WI38 (cell line): Measurements from ENCODE around the gene SKAP1.
"Not testable (repeated sequence)": the region's sequence is repeated elsewhere in the genome, so short reads cannot be mapped to it uniquely, and the experiment has no call there.

Experiments
- H3K4me3 ChIP-seq: 2 replicates; pipeline ENCODE4 v1.5.1; 2011; ENCODE audit warnings: low read depth, mild to moderate bottlenecking, control low read depth, low read length
- TF ChIP-seq, protein P1 (sequence below): IDR thresholded peaks from 2 replicates; pipeline ENCODE4 v1.5.1; 2012; ENCODE audit warnings: low read depth, mild to moderate bottlenecking, control low read depth, low read length

SKAP1 gene

GRCh38 chr17:48427598-48427997 lies 2.4 kb downstream of the SKAP1 start:
- H3K4me3 ChIP-seq: no peak overlapping the region
- TF ChIP-seq, protein P1, sequence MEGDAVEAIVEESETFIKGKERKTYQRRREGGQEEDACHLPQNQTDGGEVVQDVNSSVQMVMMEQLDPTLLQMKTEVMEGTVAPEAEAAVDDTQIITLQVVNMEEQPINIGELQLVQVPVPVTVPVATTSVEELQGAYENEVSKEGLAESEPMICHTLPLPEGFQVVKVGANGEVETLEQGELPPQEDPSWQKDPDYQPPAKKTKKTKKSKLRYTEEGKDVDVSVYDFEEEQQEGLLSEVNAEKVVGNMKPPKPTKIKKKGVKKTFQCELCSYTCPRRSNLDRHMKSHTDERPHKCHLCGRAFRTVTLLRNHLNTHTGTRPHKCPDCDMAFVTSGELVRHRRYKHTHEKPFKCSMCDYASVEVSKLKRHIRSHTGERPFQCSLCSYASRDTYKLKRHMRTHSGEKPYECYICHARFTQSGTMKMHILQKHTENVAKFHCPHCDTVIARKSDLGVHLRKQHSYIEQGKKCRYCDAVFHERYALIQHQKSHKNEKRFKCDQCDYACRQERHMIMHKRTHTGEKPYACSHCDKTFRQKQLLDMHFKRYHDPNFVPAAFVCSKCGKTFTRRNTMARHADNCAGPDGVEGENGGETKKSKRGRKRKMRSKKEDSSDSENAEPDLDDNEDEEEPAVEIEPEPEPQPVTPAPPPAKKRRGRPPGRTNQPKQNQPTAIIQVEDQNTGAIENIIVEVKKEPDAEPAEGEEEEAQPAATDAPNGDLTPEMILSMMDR: no peak

GRCh38 chr17:48426761-48427500 lies 3.1 kb downstream of the SKAP1 start:
- H3K4me3 ChIP-seq: no peak overlapping the region
- TF ChIP-seq, protein P1: no peak

GRCh38 chr17:48426019-48426665 lies 3.9 kb downstream of the SKAP1 start:
- no peak overlapping the region for H3K4me3 ChIP-seq
- TF ChIP-seq, protein P1: no peak

GRCh38 chr17:48422060-48422459 lies 8.0 kb downstream of the SKAP1 start:
- not testable (repeated sequence) for H3K4me3 ChIP-seq

GRCh38 chr17:48420823-48421222 lies 9.2 kb downstream of the SKAP1 start:
- TF ChIP-seq, protein P1: no peak
- no peak overlapping the region for H3K4me3 ChIP-seq

DNA sequence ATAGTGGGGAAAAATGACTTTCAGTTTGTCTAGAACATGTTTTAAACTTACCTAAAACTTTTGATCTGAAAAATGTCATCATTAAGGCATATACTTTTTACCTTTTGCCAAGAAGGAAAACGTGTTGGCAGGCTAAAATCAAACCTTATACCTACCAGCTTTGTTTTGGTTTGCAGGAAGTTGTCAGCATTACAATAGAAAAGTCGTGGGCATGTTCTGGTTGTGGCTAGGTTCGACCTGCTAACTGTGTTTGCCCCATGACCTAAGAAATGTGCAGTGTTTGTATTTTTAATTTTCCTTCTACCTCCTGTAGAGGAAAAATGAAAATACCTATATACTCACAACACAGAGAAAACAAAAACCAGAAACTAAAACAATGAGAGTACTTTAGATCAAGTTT lies 13.0 kb downstream of the SKAP1 start:
- H3K4me3 ChIP-seq: no peak overlapping the region
- TF ChIP-seq, protein P1: no peak

DNA sequence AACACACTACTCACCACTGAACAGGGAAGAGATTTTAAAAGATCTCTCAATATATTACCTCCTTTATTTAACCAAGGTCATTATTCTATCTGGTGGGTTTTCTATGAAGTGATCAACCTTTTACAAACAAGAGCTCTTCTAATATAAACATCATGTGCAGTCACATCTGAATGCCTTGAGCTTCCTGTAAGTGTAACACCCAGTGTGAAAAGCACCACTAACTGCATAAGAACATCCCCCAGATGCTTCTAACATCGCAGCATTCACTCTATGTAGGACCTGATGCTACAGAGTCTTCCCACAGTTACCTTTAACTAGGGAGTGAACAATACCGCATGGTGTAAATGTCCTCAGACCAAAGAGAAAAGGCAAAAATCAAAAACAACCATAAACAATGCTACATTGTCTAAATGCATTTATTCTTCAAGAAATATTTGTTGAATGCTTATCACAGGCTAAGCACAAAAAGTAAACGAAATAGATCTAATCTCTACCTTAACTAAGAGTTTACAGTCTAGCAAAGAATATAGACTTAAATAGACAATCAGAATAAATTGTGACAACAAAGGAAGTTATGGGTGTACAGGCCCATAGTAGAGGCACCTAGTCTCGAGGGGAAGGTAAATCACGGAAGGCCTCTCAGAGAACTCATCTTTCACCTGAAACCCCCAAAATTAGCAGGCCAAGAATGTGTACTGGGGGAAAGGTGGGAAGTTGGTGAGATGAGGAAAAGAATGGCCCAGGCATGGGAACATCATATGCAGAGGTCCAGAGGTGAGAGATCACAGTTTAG lies 16.2 kb downstream of the SKAP1 start:
- TF ChIP-seq, protein P1: no peak

More for the DNA sequence above, 16.2 kb downstream of the SKAP1 start:
- no peak overlapping the region for H3K4me3 ChIP-seq
